Testis (tissue), 2 donors: ENCODE data around the gene MPRIP.

Source experiments
- POLR2A ChIP-seq: fragments of 450-650 bp; IDR thresholded peaks from one replicate; pipeline ENCODE4 v1.6.1; 2017; ENCODE audit warnings: antibody characterized with exemption, mild to moderate bottlenecking, moderate library complexity
- TF ChIP-seq, protein P1 (sequence below), 3 experiments: fragments of 450-650 bp in 2 of 3; fragments of 200-600 bp in 1 of 3; sonication (generic) in 1 of 3; IDR thresholded peaks; one replicate each; pipeline ENCODE4 v1.5.1; 2016 to 2019; ENCODE audit warnings: antibody characterized with exemption in 3 of 3, mild to moderate bottlenecking in 2 of 3, moderate library complexity in 1 of 3

DNA sequence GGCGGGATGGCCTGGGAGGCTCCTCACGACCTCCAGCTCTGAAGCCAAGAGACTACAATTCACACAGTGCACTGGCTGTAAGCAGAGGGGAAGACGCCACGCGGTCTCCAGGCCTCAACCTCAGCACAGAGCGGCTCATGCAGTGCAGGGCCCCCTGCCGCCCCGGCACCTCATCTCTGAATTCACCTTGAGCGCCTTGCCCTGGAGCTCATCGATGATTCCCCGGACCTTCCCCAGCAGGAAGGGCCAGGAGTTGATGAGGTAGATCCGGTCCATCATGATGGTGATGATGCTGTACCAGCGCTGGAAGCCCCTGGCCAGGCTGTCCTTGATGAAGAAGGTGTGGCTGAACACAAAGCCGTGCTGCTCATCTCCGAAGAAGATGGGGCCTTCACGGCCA lies 181.5 kb downstream of the MPRIP start:
- TF ChIP-seq, protein P1, sequence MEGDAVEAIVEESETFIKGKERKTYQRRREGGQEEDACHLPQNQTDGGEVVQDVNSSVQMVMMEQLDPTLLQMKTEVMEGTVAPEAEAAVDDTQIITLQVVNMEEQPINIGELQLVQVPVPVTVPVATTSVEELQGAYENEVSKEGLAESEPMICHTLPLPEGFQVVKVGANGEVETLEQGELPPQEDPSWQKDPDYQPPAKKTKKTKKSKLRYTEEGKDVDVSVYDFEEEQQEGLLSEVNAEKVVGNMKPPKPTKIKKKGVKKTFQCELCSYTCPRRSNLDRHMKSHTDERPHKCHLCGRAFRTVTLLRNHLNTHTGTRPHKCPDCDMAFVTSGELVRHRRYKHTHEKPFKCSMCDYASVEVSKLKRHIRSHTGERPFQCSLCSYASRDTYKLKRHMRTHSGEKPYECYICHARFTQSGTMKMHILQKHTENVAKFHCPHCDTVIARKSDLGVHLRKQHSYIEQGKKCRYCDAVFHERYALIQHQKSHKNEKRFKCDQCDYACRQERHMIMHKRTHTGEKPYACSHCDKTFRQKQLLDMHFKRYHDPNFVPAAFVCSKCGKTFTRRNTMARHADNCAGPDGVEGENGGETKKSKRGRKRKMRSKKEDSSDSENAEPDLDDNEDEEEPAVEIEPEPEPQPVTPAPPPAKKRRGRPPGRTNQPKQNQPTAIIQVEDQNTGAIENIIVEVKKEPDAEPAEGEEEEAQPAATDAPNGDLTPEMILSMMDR (IDR thresholded peaks at IDR 0.05), result no peak
- no peak for TF ChIP-seq POLR2A
